Suprapubic skin (tissue), 4 donors: ENCODE measurements around the gene RAB17. TPM values are rescaled to one million over a fixed set of nuclear protein-coding genes. Genes with fewer than 3 reads are reported as not detected.

Source experiments
- DNase-seq, 2 donors: peaks; one replicate each; pipeline ENCODE4 v3.0.0-alpha.2; 2019; ENCODE audit warnings: low spot score in 2 of 2
- H3K27ac ChIP-seq: fragments of 200-600 bp; sonication (generic); one replicate; pipeline ENCODE4 v1.5.1; 2019
- H3K27me3 ChIP-seq: fragments of 200-600 bp; sonication (generic); one replicate; pipeline ENCODE4 v1.5.1; 2019
- H3K36me3 ChIP-seq: fragments of 200-600 bp; sonication (generic); one replicate; pipeline ENCODE4 v1.5.1; 2019
- H3K4me1 ChIP-seq: fragments of 200-600 bp; sonication (generic); one replicate; pipeline ENCODE4 v1.5.1; 2019
- H3K4me3 ChIP-seq: fragments of 200-600 bp; sonication (generic); one replicate; pipeline ENCODE4 v1.5.1; 2019; ENCODE audit warnings: mild to moderate bottlenecking
- H3K9me3 ChIP-seq: fragments of 200-600 bp; sonication (generic); one replicate; pipeline ENCODE4 v1.5.1; 2019
- CTCF ChIP-seq, 2 donors: fragments of 200-600 bp in 1 of 2; fragments of 450-650 bp in 1 of 2; sonication (generic) in 1 of 2; IDR thresholded peaks; one replicate each; pipeline ENCODE4 v1.5.1; 2016 to 2019; ENCODE audit warnings: antibody characterized with exemption in 2 of 2, mild to moderate bottlenecking in 1 of 2, moderate library complexity in 1 of 2
- EP300 ChIP-seq: sonication (generic); formaldehyde crosslinking; IDR thresholded peaks from one replicate; pipeline ENCODE4 v1.6.1; 2017; ENCODE audit warnings: antibody characterized with exemption
- POLR2A ChIP-seq, 2 donors: fragments of 450-650 bp; IDR thresholded peaks; one replicate each; pipeline ENCODE4 v1.6.1; 2017; ENCODE audit warnings: antibody characterized with exemption in 2 of 2, mild to moderate bottlenecking in 2 of 2, moderate library complexity in 2 of 2
- POLR2AphosphoS5 ChIP-seq, 3 donors: sonication (generic); formaldehyde crosslinking; IDR thresholded peaks; one replicate each; pipeline ENCODE4 v1.6.1; 2017; ENCODE audit warnings: antibody characterized with exemption in 3 of 3
- WGBS: methylation state at CpG from one replicate; pipeline ENCODE4 v1.1.5; 2018; 5-methylcytosine and 5-hydroxymethylcytosine counted together
- total RNA-seq, 4 donors: library from RNA; depleted of rRNA; stranded (reverse); fragments of >200 nt; gene quantifications; one replicate each; pipeline ENCODE4 v1.1.0, GENCODE V29; 2016

The RAB17 gene
- total RNA-seq, 4 donors from 2014 or later: 3.3 to 8.5 (median 6.0) TPM

GRCh38 chr2:237568121-237568660, 22.3 kb downstream of the RAB17 start:
- peaks cover 11% of the 10 kb centered on the region for H3K4me1 ChIP-seq
- H3K27ac ChIP-seq: no peak overlapping the region
- no peak overlapping the region for H3K4me3 ChIP-seq
- no peaks in the 10 kb centered on the region for H3K36me3 ChIP-seq
- no peak for TF ChIP-seq POLR2A (IDR thresholded peaks at IDR 0.05)
- no peak for DNase-seq
- peaks cover 16% of the 10 kb centered on the region for H3K27me3 ChIP-seq
- H3K9me3 ChIP-seq: no peaks in the 10 kb centered on the region
- 84% methylated on average over 6 of the region's 9 CpGs for WGBS

GRCh38 chr2:237567276-237568029, 23.1 kb downstream of the RAB17 start:
- no peak for DNase-seq
- Histone ChIP-seq H3K4me1 (peaks cover 8% of the 10 kb centered on the region), H3K9me3 (no peaks in the 10 kb centered on the region), H3K36me3 (no peaks in the 10 kb centered on the region), H3K4me3 (no peak overlapping the region), H3K27me3 (peaks cover 16% of the 10 kb centered on the region), H3K27ac (no peak overlapping the region)
- 86% methylated on average over 14 of the region's 16 CpGs for WGBS
- TF ChIP-seq CTCF (IDR thresholded peaks at IDR 0.05): no peak
- TF ChIP-seq POLR2A (IDR thresholded peaks at IDR 0.05): no peak
- TF ChIP-seq POLR2AphosphoS5 (IDR thresholded peaks at IDR 0.05): no peak
- no peak for TF ChIP-seq EP300

GRCh38 chr2:237566401-237567235, 23.9 kb downstream of the RAB17 start, which contains the start of gene PRLH:
Gene PRLH, plus strand, starts transcription at chr2:237566574. Its CDS starts 0 bp downstream, at chr2:237566574.
- WGBS: 74% methylated on average over 25 of the region's 32 CpGs
- DNase-seq: no peak
- TF ChIP-seq POLR2A (IDR thresholded peaks at IDR 0.05): no peak
- TF ChIP-seq POLR2AphosphoS5 (IDR thresholded peaks at IDR 0.05): no peak
- TF ChIP-seq CTCF (IDR thresholded peaks at IDR 0.05): no peak
- TF ChIP-seq EP300: no peak
- H3K4me1 ChIP-seq: no peaks in the 10 kb centered on the region
- H3K27ac ChIP-seq: no peak within 1 kb of the TSS
- H3K9me3 ChIP-seq: no peaks in the 10 kb centered on the region
- no peaks in the 10 kb centered on the region for H3K36me3 ChIP-seq
- H3K27me3 ChIP-seq: peaks cover 16% of the 10 kb centered on the region
- H3K4me3 ChIP-seq: no peak within 1 kb of the TSS

GRCh38 chr2:237565974-237566373, 24.6 kb downstream of the RAB17 start:
- 100% methylated on average over 1 of the region's 1 CpG for WGBS
- TF ChIP-seq POLR2AphosphoS5 (IDR thresholded peaks at IDR 0.05): no peak
- TF ChIP-seq CTCF (IDR thresholded peaks at IDR 0.05): no peak
- TF ChIP-seq POLR2A (IDR thresholded peaks at IDR 0.05): no peak
- no peak for TF ChIP-seq EP300
- Histone ChIP-seq H3K4me3 (no peak overlapping the region), H3K4me1 (no peaks in the 10 kb centered on the region), H3K36me3 (no peaks in the 10 kb centered on the region), H3K9me3 (no peaks in the 10 kb centered on the region), H3K27me3 (peaks cover 16% of the 10 kb centered on the region), H3K27ac (no peak overlapping the region)
- no peak for DNase-seq

- Histone ChIP-seq H3K27me3 (peaks cover 16% of the 10 kb centered on the region), H3K9me3 (no peaks in the 10 kb centered on the region), H3K36me3 (no peaks in the 10 kb centered on the region), H3K27ac (no peak overlapping the region), H3K4me3 (no peak overlapping the region), H3K4me1 (peaks cover 4% of the 10 kb centered on the region)
- WGBS: 82% methylated on average over 10 of the region's 14 CpGs
- no peak for DNase-seq
- TF ChIP-seq EP300 (no peak), POLR2A (IDR thresholded peaks at IDR 0.05) (no peak), CTCF (IDR thresholded peaks at IDR 0.05) (no peak), POLR2AphosphoS5 (IDR thresholded peaks at IDR 0.05) (no peak)
Observed at GRCh38 chr2:237564526-237565131, 25.9 kb downstream of the RAB17 start.
